Spinal cord (tissue), 10 donors: Measurements from ENCODE around the gene FOSB. TPM values are rescaled to one million over a fixed set of nuclear protein-coding genes. Genes with fewer than 3 reads are reported as not detected.

Experiments used
- DNase-seq, 6 donors: peaks; one replicate each; pipeline versions ENCODE4 v3.0.0 to v3.0.0-alpha.2; 2013 to 2015; ENCODE audit warnings: low spot score in 6 of 6, low read depth in 4 of 6
- H3K27ac ChIP-seq: one replicate; pipeline ENCODE4 v1.5.1; 2013; ENCODE audit warnings: low read depth, low read length, control low read depth
- H3K27me3 ChIP-seq: one replicate; pipeline ENCODE4 v1.6.1; 2013; ENCODE audit warnings: low read length; ENCODE audit not compliant: control insufficient read depth, insufficient read depth
- H3K36me3 ChIP-seq: one replicate; pipeline ENCODE4 v1.6.1; 2013; ENCODE audit warnings: low read length; ENCODE audit not compliant: control insufficient read depth, insufficient read depth
- H3K4me1 ChIP-seq: one replicate; pipeline ENCODE4 v1.6.1; 2013; ENCODE audit warnings: low read length; ENCODE audit not compliant: control insufficient read depth, insufficient read depth
- H3K4me3 ChIP-seq: one replicate; pipeline ENCODE4 v1.5.1; 2013; ENCODE audit warnings: low read depth, low read length, control low read depth
- H3K9me3 ChIP-seq: one replicate; pipeline ENCODE4 v1.6.1; 2013; ENCODE audit warnings: low read length; ENCODE audit not compliant: control insufficient read depth, insufficient read depth
- WGBS: methylation state at CpG from one replicate; pipeline ENCODE4 v1.1.5; 2013; ENCODE audit warnings: missing lambda C conversion rate; ENCODE audit not compliant: insufficient coverage; 5-methylcytosine and 5-hydroxymethylcytosine counted together
- polyA plus RNA-seq, 2 donors: library from polyadenylated mRNA; unstranded; fragments of 120-200 nt; gene quantifications; one replicate each; pipeline ENCODE4 v1.2.1, GENCODE V29; 2013; ENCODE audit not compliant: insufficient read length in 2 of 2
- total RNA-seq, 2 donors: library from RNA; depleted of rRNA in 1 of 2; stranded (reverse); fragments of 120-200 nt in 1 of 2; fragments of >200 nt in 1 of 2; gene quantifications; one replicate each; pipeline versions ENCODE4 v1.2.3 to v1.2.4, GENCODE V29; 2013 to 2014
- donor health status: healthy.

Gene FOSB
- total and polyA plus RNA-seq, 4 donors: 5.9 to 85.8 (median 39.0) TPM

DNA sequence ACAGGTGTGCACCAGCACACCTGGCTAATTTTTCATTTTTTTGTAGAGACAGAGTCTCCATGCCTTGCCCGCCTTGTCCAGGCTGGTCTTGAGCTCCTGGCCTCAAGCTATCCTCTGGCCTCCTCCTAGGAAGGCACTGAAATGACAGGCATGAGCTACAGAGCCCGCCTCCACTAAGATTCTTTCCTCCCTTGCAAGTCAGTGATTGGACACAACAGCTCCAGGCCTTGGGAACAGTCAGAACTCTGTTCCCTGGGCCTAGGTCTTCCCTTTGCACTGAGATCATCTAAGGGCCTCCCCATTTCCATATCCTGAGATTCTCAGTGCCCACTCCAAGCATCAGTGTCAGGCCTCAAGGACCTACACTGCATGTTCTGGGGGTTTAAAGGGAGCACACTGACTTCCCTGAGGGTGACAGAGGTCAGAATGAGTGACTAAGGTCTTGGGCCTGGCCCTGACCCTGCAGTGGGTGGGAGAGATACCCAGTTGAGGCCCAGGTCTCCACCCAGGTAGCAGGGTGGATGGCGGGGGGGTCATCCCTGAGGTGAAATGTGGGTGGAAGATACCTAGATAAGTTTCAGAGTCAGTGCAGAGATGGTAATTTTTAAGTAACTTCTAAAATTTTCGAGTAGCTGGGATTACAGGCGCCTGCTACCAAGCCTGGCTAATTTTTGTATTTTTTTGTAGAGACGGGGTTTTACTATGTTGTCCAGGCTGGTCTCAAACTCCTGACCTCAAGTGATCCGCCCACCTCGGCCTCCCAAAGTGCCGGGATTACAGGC, 26.7 kb upstream of the FOSB start:
- Histone ChIP-seq H3K9me3 (no peaks in the 10 kb centered on the region), H3K4me1 (peaks cover 32% of the 10 kb centered on the region), H3K4me3 (no peak overlapping the region), H3K36me3 (no peaks in the 10 kb centered on the region), H3K27ac (no peak overlapping the region), H3K27me3 (peaks cover 2% of the 10 kb centered on the region)
- DNase-seq: peak in 1 of 6 donors; percentile 24
- WGBS: 98% methylated on average over 5 of the region's 9 CpGs

DNA sequence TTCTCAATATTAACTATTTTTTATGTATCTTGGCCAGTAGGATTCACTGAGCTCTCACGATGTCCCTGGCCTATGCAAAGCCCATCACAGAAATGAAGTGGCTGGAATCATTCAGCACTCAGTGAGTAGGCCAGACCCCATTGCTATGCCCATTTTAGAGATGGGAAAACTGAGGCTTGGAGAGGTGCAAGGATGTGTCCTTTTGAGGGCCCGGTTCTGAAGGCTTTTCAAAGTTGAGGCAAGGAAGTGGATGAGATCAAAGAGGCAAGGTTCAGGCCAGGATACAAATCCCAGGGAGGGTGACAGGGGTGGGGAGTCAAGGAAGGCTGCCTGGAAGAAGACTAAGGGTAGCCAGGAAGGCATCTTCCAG, 25.4 kb upstream of the FOSB start:
- Histone ChIP-seq H3K27me3 (peaks cover 2% of the 10 kb centered on the region), H3K9me3 (no peaks in the 10 kb centered on the region), H3K4me1 (peaks cover 32% of the 10 kb centered on the region), H3K4me3 (no peak overlapping the region), H3K36me3 (no peaks in the 10 kb centered on the region), H3K27ac (no peak overlapping the region)
- no peak for DNase-seq
- WGBS: 92% methylated on average over 2 of the region's 2 CpGs

DNA sequence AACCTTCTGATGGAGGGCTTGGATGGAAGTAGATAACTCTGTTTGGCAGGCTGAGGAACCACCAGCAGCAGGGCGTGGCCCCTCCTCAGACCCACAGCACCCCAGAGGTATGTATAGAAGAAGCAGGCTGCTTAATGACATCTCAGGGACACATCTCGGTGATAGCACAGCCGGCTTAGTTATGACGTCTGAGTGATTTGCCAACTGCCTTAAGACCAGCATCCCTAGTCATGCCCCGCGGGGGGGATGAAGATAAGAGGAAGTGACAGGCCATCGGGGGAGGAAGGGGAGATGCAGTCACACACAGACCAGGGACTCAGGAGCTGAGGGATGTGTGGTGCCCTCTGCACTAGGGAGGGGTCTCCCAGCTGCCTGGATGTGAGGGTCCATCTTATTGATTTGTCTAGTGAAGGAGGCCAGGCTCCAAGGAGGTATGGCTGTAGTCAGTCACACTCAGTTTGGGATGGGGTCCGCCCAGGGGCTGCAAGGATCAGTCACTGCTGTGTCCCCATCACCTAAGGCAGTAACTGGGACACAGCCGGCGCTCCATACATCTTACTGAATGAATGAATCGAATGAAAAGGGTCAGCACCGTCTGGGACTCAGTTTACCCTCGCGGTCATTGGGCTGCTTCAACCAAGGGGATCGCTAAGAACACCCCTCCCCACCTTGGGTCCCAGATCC, 24.9 kb upstream of the FOSB start:
- Histone ChIP-seq H3K4me3 (peak overlapping the region; percentile 62), H3K27me3 (peaks cover 2% of the 10 kb centered on the region), H3K36me3 (no peaks in the 10 kb centered on the region), H3K9me3 (no peaks in the 10 kb centered on the region), H3K27ac (peak overlapping the region; percentile 79), H3K4me1 (peaks cover 32% of the 10 kb centered on the region)
- DNase-seq: peak in 2 of 6 donors; percentile 31 to 41
- WGBS: 16% methylated on average over 13 of the region's 15 CpGs

DNA sequence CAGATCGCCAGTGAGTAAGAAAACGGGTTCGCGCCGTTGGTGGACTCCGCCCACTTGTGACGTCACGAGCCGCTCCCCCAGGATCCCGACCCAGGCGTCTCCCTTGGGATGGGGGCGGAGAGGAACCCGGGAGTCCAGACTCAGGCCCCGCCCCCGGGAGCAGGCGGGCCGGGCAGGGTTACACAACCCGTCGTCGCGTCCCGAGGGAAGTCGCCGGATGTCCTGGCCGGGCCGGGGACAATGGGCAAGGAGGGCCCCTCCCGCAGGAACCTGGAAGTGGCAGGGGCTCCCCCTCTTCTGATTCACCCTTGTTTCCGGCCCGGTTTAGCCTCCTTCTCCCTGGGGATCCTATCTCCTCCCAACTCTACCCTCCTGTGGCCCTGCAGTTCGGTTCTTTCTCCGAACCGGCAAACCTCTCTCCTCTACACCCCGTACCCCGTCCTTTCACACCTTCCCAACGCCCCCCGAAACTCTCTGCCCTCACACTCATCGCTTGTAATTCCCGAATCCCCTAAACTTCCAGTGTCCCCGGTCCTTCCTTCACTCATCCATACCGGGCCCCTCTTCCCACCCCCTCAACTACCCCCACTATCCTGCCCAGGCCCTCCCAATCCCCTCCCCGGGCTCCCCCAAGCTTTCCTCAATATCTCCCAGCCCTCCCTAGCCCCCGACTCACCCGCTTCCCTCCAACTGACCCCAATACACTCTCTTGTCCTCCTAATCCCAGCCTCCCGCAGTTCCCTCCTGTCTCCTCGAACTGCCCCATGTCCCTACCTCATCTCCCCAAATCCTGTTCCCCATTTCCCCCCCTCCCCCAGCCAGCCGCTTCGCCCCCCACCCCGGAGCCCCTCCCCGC, 24.1 kb upstream of the FOSB start:
- peak overlapping the region; percentile 79 for H3K27ac ChIP-seq
- no peaks in the 10 kb centered on the region for H3K9me3 ChIP-seq
- peak in 2 of 6 donors; percentile 76 to 89 for DNase-seq
- WGBS: 1% methylated on average over 45 of the region's 49 CpGs
- no peaks in the 10 kb centered on the region for H3K36me3 ChIP-seq
- H3K4me1 ChIP-seq: peaks cover 32% of the 10 kb centered on the region
- H3K4me3 ChIP-seq: peak overlapping the region; percentile 62
- peaks cover 2% of the 10 kb centered on the region for H3K27me3 ChIP-seq

DNA sequence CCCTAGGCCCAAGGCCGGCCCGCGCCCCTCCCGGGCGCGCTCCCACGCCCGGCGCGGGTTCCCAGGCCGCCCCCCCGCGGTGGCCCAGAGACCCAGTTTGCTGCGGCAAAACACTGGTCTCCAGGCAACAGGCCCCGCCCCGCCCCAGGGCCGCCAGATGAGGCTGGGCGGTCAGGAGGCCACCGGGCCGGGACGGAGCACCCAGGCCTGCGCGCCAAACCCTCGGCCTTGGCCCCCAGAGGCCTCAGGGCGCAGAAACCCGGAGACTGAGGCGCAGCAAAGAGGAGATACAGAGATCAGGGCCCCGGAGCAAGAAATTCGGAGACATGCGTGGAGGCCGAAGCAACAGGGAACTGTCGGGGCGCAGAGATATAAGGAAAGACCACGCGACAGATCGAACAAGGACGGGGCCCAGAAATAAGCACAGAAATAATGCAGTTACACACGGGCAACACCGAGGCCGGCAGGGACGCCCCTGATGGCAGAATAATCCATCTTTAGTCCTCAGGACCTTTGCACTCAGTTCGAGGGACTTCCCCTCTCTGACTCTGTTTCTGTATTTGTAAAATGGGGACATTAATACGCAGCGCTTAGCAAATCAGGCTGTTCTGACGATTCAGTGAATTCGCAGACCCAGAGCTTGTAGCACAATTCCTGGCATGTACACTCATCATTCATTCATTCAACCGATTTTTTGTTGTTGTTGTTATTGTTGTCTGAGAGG, 23.3 kb upstream of the FOSB start:
- peaks cover 2% of the 10 kb centered on the region for H3K27me3 ChIP-seq
- peak in 2 of 6 donors; percentile 70 to 92 for DNase-seq
- no peaks in the 10 kb centered on the region for H3K9me3 ChIP-seq
- no peaks in the 10 kb centered on the region for H3K36me3 ChIP-seq
- peaks cover 32% of the 10 kb centered on the region for H3K4me1 ChIP-seq
- WGBS: 7% methylated on average over 35 of the region's 47 CpGs
- peak overlapping the region; percentile 39 for H3K4me3 ChIP-seq
- H3K27ac ChIP-seq: peak overlapping the region; percentile 91

DNA sequence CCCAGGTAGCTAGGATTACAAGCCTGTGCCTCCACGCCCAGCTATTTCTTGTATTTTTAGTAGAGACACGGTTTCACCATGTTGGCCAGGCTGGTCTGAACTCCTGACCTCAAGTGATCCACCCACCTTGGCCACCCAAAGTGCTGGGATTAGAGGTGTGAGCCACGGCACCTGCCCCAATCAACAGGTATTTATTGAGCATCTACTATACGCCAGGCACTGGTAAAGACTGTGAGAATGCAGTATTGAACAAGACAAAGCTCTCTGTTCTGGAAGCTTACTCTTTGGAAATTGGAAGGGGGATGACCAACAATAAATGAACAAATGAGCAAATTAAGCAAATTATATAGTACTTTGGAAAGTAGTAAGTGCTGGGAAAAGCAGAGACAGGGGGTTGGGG, 22.7 kb upstream of the FOSB start:
- no peak overlapping the region for H3K4me3 ChIP-seq
- no peaks in the 10 kb centered on the region for H3K36me3 ChIP-seq
- H3K4me1 ChIP-seq: peaks cover 31% of the 10 kb centered on the region
- H3K27ac ChIP-seq: no peak overlapping the region
- no peaks in the 10 kb centered on the region for H3K9me3 ChIP-seq
- H3K27me3 ChIP-seq: peaks cover 2% of the 10 kb centered on the region
- 90% methylated on average over 4 of the region's 4 CpGs for WGBS
- no peak for DNase-seq

DNA sequence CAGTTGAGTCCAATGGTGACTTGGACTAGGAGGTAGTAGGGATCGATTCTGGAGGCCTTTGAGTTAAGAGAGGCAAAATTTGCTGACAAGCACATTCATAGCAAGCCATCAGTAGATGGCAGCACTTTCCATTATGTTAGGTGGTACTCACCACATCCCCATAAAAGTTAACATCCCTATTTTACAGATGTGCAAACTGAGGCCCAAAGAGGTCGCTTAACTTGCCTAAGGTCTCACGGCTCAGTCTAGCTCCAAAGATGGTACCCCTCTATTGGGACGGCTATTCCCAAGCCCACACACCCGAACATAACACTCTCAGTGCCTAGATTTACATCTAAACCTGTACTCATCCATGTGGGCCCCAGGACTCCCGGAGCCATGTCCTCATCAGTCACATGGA, 21.5 kb upstream of the FOSB start:
- Histone ChIP-seq H3K36me3 (no peaks in the 10 kb centered on the region), H3K9me3 (no peaks in the 10 kb centered on the region), H3K4me1 (peaks cover 33% of the 10 kb centered on the region), H3K27me3 (peaks cover 2% of the 10 kb centered on the region), H3K4me3 (no peak overlapping the region), H3K27ac (no peak overlapping the region)
- WGBS: 92% methylated on average over 5 of the region's 6 CpGs
- peak in 2 of 6 donors; percentile 10 to 31 for DNase-seq

DNA sequence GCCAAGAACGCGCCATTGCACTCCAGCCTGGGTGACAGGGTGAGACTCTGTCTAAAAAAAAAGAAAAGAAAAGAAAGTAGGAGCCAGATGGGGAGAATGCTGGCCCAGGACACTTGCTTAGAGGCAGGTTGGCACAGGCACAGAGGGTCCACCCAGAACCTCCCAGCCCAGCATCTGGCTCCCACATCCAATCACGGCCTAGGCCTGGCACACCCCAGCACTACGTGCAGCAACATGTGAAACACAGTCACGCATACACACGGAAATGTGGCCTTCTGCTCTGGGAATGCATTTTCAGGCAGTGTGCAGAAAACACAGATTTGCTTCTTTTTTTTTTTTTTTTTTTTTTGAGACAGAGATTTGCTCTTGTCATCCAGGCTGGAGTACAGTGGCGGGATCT, 20.9 kb upstream of the FOSB start:
- Histone ChIP-seq H3K36me3 (no peaks in the 10 kb centered on the region), H3K4me1 (peaks cover 34% of the 10 kb centered on the region), H3K4me3 (no peak overlapping the region), H3K27me3 (peaks cover 2% of the 10 kb centered on the region), H3K27ac (no peak overlapping the region), H3K9me3 (no peaks in the 10 kb centered on the region)
- DNase-seq: no peak
- WGBS: 86% methylated on average over 4 of the region's 7 CpGs

DNA sequence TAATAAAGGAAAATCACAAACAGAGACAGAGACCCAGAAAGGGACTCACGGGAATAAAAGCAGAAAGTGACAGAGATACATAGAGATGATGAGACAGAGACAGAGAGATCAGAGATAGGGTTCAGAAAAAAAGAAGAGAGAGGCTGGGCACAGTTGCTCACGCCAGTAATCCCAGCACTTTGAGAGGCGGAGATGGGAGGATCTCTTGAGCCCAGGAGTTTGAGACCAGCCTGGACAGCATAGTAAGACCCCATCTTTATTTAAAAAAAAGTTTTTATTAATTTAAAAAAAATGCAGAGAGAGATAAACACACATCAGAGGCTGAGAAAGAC, 19.4 kb upstream of the FOSB start:
- Histone ChIP-seq H3K36me3 (no peaks in the 10 kb centered on the region), H3K4me3 (no peak overlapping the region), H3K27me3 (no peaks in the 10 kb centered on the region), H3K27ac (no peak overlapping the region), H3K9me3 (no peaks in the 10 kb centered on the region), H3K4me1 (peaks cover 25% of the 10 kb centered on the region)
- 80% methylated on average over 1 of the region's 3 CpGs for WGBS
- no peak for DNase-seq
